Activated effector memory CD4-positive, alpha-beta T cell treated with Interleukin-2 at 50 U/mL for 16 hours (primary cell): ENCODE results near the gene HSPA12A.
"Not testable (repeated sequence)": the region's sequence is repeated elsewhere in the genome, so short reads cannot be mapped to it uniquely, and the experiment has no call there.

ENCODE experiments used
- DNase-seq: peaks from one replicate; pipeline ENCODE4 v3.0.0-alpha.2; 2020

HSPA12A gene

DNA sequence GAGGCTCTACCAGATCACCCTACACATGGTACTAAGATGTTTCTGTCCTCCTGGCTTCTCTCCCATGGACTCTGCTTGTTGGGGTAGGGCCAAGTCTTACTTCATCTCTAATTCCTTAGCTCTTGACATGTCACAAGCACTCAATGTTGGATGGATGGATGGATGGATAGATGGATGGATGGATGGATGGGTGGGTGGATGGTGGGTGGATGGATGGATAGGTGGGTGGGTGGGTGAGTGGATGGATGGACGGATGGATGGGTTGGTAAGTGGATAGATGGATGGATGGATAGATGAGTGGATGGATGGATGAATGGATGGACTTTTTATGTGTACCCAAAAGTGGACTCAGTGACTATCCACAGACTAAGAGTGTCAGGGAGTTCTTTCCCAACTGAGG lies 28.5 kb downstream of the HSPA12A start:
- no peak for DNase-seq

DNA sequence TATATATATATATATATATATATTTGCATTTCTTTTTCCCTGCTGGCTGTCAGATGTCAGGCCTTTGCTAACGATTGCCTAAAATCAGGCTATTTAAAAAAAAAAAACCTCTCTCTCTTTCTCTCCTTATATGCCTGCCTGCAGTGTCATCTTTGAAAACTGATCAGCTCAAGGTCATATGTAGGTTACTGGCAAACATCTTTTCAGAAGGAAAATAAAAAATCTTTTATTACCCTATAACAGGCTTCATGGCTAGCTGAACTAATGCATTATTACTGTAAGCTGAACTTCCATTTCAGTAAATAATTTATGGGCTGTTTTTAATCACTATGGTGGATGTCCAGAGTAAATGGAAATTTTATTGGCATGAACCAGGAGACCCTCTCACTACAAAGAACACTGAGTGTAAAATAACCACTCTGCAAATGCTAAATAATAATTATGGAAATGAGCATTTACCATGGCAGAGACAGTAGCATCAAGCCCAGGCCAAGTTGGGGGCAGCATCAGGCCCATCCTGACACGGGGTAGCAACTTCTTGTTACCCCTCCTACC lies 29.3 kb downstream of the HSPA12A start:
- DNase-seq: no peak

GRCh38 chr10:116712519-116712918 lies 29.8 kb downstream of the HSPA12A start:
- no peak for DNase-seq

DNA sequence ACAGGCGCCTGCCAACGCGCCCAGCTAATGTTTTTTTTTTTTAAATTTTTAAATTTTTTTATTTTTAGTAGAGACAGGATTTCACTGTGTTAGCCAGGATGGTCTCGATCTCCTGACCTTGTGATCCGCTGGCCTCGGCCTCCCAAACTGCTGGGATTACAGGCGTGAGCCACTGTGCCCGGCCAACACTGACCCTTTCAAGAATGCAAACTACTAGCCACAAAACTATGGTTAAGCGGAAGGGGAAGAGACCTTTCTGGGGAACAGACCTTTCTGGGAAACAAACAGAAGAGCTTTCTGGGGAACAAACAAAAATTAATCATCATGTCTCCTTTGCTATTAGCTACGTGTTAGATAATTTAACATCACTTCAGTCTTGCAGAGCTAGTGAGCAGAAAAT lies 30.6 kb downstream of the HSPA12A start:
- DNase-seq: not testable (repeated sequence)

GRCh38 chr10:116710076-116710475 lies 32.3 kb downstream of the HSPA12A start:
- DNase-seq: no peak

DNA sequence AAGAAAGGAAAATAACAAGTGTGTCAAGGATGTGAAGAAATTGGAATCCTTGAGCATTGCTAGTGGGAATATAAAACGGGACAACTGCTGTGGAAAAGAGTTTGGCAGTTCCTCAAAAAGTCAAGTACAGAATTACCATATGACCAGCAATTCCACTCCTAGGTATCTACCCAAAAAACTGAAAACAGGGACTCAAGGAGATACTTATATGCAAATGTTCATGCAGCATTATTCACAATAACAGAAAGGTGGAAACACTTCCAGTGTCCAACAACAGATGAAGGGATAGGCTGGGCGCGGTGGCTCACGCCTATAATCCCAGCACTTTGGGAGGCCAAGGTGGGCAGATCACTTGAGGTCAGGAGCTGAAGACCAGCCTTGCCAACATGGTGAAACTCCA lies 33.5 kb downstream of the HSPA12A start:
- no peak for DNase-seq

- DNase-seq: no peak
These were observed 34.0 kb downstream of the HSPA12A start for GRCh38 chr10:116708391-116708821.

- no peak for DNase-seq
These were observed 34.4 kb downstream of the HSPA12A start for GRCh38 chr10:116707981-116708380.

DNA sequence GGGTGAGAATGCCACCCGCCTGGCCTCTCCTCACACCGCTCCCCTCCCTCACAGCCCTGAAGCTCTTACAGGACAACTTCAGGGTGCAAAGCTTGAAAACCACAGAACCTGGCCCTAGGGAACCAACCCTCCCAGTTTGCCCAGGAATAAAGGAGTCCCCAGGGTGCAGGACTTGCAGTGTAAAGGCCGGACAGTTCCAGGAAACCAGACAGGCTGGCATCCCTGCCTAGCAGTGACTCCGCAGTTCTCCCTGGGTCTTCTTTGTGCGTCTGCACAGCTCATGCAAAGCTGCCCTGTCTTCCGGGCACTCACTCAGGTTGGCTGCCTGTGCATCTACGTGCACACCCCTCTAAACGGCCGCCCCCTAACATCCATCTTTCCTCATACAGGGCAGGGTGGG lies 36.1 kb downstream of the HSPA12A start:
- no peak for DNase-seq

- DNase-seq: no peak
These were observed 36.9 kb downstream of the HSPA12A start for GRCh38 chr10:116705498-116705897.

- no peak for DNase-seq
These were observed 37.4 kb downstream of the HSPA12A start for GRCh38 chr10:116704926-116705325.

- DNase-seq: no peak
These were observed 40.2 kb downstream of the HSPA12A start for GRCh38 chr10:116702165-116702564.

- DNase-seq: no peak
These were observed 42.8 kb downstream of the HSPA12A start for GRCh38 chr10:116699471-116700150.

GRCh38 chr10:116699049-116699448 lies 43.3 kb downstream of the HSPA12A start:
- DNase-seq: no peak

DNA sequence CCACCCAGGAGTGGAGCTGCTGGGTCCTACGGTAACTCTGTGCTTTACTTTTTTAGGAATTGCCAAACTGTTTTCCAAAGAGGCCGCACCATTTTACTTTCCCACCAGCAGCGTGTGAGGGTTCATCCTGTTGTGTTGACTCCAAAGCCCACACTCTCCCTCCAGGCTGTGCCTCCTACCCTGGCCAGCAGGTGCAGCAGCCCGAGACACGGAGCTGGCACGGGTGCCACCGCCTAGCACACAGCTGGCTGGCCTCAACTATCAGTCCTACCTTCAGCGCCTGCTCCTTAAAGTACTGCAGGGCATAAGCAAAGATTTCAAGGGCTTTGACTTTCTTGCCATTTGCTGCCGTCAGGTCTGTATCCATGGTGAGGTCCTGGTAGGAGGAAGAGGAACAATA lies 44.0 kb downstream of the HSPA12A start:
- DNase-seq: no peak

- DNase-seq: no peak
These were observed 44.5 kb downstream of the HSPA12A start for GRCh38 chr10:116697816-116698215.

DNA sequence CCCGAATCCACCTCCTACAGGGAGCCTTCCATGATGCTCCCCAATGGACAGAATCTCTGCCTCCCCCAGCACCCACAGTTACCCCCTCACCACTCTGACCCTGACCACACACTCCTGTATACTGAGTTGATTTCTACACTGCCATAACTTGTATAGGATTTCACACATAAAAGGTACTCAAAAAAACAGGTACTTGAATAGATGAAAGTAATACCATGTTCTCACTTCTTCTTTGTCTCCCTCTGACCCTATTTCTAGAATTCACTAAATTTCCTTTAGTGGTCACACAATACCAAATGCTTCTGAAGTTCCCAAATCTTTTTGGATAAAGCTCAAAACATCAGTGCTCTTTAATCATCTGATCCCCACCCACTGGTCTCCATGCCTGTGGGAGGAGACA lies 45.4 kb downstream of the HSPA12A start:
- DNase-seq: no peak

DNA sequence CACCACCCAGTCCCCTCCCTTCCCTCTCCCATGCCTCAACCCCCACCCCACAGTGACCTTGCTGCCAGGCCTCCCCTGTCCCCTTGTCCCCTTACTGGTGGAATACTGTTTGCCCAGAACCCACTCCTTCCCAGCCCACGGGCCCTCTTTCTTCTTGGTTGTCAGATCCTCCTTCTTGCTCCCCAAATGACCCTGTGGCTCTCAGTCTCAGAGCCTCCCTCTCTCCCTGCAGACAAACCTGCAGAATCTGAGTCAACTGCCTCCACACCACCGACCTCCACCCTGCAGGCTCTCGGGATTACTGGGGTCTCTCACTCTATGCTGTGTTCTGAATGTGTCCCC lies 47.5 kb downstream of the HSPA12A start:
- DNase-seq: no peak

GRCh38 chr10:116694243-116694926 lies 48.0 kb downstream of the HSPA12A start:
- DNase-seq: no peak

DNA sequence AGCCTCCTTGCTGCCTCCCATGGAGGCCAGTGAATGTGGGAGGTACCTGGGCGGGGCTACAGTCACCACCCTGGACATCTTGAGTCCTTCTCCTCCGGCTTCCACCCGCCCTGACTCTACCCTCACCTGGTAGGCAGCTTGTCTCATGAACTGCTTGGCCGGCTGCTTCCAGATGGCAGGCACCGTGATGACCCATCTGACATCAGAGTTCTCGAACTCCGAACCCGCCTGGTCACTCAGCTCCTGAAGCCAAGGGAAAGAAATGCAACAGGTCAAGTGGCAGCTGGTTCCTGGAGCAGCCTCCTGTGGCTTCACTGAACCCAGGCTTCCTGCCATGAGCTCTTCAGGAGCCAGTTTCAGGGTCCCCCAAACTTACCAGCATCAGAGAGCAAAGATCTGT lies 50.1 kb downstream of the HSPA12A start:
- no peak for DNase-seq

- DNase-seq: no peak
These were observed 50.7 kb downstream of the HSPA12A start for GRCh38 chr10:116691635-116692034.

DNA sequence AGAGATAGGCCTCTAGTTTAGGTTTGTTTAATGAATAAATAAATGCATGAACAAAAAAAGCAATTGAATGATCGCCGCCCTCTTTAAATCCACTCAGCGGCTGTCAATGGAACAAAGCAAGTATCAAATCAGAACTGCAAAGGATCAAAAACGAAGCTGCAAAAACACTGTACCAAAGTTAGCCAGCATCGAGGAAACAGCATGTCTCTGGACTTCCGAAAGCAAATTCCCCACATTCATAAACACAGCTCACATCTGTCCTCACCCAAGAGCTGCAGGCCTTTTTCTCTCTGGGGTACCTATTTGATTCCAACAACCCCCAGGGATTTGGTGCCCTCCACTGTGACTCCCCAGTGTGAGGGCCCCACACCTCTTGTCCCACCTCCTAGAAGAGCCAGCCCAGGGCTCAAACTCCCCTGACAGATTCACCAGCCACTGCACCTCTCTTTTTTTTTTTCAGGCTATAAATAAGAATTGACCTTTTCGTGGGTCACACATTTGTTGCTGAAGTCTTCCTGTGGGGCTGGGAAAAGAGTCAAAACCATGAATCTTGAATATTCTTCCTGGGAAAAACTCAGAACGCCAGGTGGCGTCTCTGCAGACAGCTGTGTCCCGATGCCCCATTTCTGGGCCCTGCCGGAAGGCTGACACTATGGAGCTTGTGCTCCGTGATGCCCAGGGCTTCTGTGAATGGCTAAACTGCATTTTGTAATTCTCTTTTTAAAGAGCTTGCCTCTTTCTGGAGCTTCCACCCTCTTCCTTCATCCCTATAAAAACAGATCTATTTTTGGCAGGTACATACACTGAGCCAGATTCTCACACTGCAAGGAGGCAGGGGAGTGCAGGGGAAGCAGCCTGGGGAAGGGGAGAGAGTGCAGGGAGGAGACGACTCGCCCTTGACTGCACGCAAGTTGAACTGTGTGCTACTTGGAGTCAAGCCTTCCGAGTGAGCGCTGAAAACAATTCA lies 51.7 kb downstream of the HSPA12A start:
- DNase-seq: no peak

DNA sequence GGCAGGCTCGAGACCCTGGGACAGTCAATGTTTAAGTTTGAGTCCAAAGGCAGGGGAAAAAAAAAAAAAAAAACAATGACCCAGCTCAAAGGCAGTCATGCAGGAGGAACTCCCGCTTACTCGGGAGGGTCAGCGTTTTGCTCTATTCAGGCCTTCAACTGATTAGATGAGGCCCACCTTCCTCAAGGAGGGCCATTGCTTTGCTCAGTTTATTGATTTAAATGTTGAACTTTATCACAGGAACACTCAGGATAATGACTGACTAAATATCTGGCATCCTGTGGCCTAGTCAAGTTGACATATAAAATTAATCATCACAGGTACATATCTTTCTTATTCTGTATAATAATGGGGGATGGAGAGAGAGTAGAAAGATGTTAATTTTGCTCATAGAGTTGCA lies 52.6 kb downstream of the HSPA12A start:
- no peak for DNase-seq
